Measurements from ENCODE around the gene PRAMEF1. TPM values are rescaled to one million over a fixed set of nuclear protein-coding genes. Genes with fewer than 3 reads are reported as not detected.

PRAMEF1 gene
- total and polyA plus RNA-seq, 2 of the 8 experiments (the other 6 are each of a cell fraction or from before 2014, with no cell fraction given): not detected

DNA sequence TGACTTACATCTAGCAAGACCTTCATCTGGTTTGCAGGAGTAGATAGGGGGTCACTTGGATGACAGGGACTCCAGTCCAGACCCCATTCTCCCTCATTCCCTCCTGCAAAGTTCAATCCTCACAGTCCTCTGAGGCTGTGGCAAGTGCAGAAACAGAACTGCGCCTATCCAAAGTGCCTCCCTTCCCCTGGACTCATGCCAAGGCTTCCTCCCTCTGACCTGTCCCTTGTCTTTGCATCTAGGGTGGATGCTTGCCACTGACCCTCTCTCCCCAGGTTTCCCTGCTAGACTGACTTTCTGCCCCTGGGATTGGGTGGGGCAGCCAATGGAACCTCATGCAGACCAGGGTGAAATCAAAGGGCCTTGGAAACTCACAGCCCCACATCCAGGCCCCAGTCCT, 18.7 kb downstream of the PRAMEF1 start:
- 75% methylated on average over 1 of the region's 1 CpG; no CpG with 5 or more reads in 1 of the 2 experiments for WGBS, 2 experiments (ENCODE audit: extremely low coverage in 1 of 2, insufficient coverage in 1 of 2, insufficient read length in 1 of 2, insufficient replicate concordance in 2 of 2, low coverage in 1 of 2, low lambda C conversion rate in 2 of 2, missing lambda C conversion rate in 1 of 2)
- Histone ChIP-seq H3K79me2 (ENCODE audit: control insufficient read depth in 1 of 2, insufficient read depth in 2 of 2, low read length in 2 of 2) (no peaks in the 10 kb centered on the region), H2BK5ac (ENCODE audit: low read depth, low read length) (no peak overlapping the region), H4K5ac (ENCODE audit: insufficient read length, low read depth, low read length) (no peak overlapping the region), H2BK12ac (ENCODE audit: low read depth, low read length) (no peak overlapping the region), H3K23me2 (ENCODE audit: low read depth, low read length) (no peaks in the 10 kb centered on the region), H2AK5ac (ENCODE audit: low read depth, low read length) (no peak overlapping the region), H3K23ac (ENCODE audit: insufficient read length) (no peak overlapping the region), H3K56ac (replicated peaks; ENCODE audit: insufficient read length, low read depth, low read length) (no peak overlapping the region), H4K91ac (replicated peaks; ENCODE audit: insufficient read length, low read length) (no peak overlapping the region), H3K9me3 (ENCODE audit: insufficient read depth in 2 of 2, low read depth in 1 of 2, low read length in 1 of 2) (peaks cover 32 to 61% of the 10 kb centered on the region in 2 experiments), H3K27ac (ENCODE audit: low read depth, low read length) (no peak overlapping the region), H3K4me1 (replicated peaks in 1 of 4; ENCODE audit: control insufficient read depth in 3 of 4, insufficient read depth in 4 of 4, low read length in 3 of 4) (no peaks in the 10 kb centered on the region), H3K4ac (replicated peaks; ENCODE audit: insufficient read length, low read depth, low read length) (no peak overlapping the region), H4K20me1 (replicated peaks in 1 of 2; ENCODE audit: control insufficient read depth in 1 of 2, insufficient read depth in 2 of 2, low read length in 2 of 2) (no peaks in the 10 kb centered on the region), H3K18ac (ENCODE audit: extremely low read depth, low read length) (no peak overlapping the region), H2BK120ac (replicated peaks; ENCODE audit: low read depth, low read length) (no peak overlapping the region), H3K4me3 (ENCODE audit: extremely low read depth in 1 of 4, insufficient read depth in 2 of 4, low read depth in 3 of 4, low read length in 4 of 4) (no peak overlapping the region), H3K14ac (ENCODE audit: insufficient read length) (no peak overlapping the region), H3K79me1 (ENCODE audit: low read depth, low read length) (no peaks in the 10 kb centered on the region), H3K36me3 (ENCODE audit: control insufficient read depth in 2 of 4, insufficient read depth in 4 of 4, low read length in 3 of 4) (no peaks in the 10 kb centered on the region), H2AFZ (ENCODE audit: low read length) (no peak overlapping the region), H3K9ac (replicated peaks in 1 of 4; ENCODE audit: extremely low read depth in 1 of 4, low read depth in 3 of 4, low read length in 3 of 4) (no peak overlapping the region), H3K27me3 (replicated peaks in 1 of 4; ENCODE audit: control insufficient read depth in 3 of 4, extremely low read depth in 1 of 4, insufficient read depth in 3 of 4, low read length in 3 of 4) (no peaks in the 10 kb centered on the region), H2BK15ac (ENCODE audit: low read length) (no peak overlapping the region), H3K4me2 (ENCODE audit: insufficient read depth in 1 of 2, low read depth in 2 of 2, low read length in 2 of 2) (no peak overlapping the region), H2BK20ac (ENCODE audit: low read length) (no peak overlapping the region), H4K8ac (ENCODE audit: extremely low read depth, insufficient read depth, low read length) (no peak overlapping the region)
- CTCF ChIA-PET (ENCODE audit: partially characterized antibody): no interaction called here
- POLR2A ChIA-PET (ENCODE audit: partially characterized antibody): no interaction called here
- DNase-seq (ENCODE audit: low read depth in 1 of 2, low spot score in 2 of 2) (no peak), FAIRE-seq (no peak)
- TF ChIP-seq RFX5 (IDR thresholded peaks at IDR 0.05; ENCODE audit: borderline replicate concordance, low read depth, low read length): no peak
- no peak for TF ChIP-seq TCF12 (IDR thresholded peaks at IDR 0.05; ENCODE audit: low read depth, low read length)
- TF ChIP-seq SUZ12 (IDR thresholded peaks at IDR 0.05; ENCODE audit: low read length): no peak
- TF ChIP-seq SAP30 (IDR thresholded peaks at IDR 0.05; ENCODE audit: insufficient read depth, insufficient replicate concordance, low read length): no peak
- no peak for TF ChIP-seq POLR2AphosphoS5 (IDR thresholded peaks at IDR 0.05; ENCODE audit: low read depth, low read length)
- no peak for TF ChIP-seq GTF2F1 (IDR thresholded peaks at IDR 0.05; ENCODE audit: borderline replicate concordance, low read depth, low read length)
- TF ChIP-seq, protein P1, sequence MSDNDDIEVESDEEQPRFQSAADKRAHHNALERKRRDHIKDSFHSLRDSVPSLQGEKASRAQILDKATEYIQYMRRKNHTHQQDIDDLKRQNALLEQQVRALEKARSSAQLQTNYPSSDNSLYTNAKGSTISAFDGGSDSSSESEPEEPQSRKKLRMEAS (IDR thresholded peaks at IDR 0.05): no peak
- no peak for TF ChIP-seq ASH2L (IDR thresholded peaks at IDR 0.05; ENCODE audit: low read length)
- no peak for TF ChIP-seq RXRA (IDR thresholded peaks at IDR 0.05; ENCODE audit: insufficient read depth, low read depth, low read length)
- no peak for TF ChIP-seq KDM5A (IDR thresholded peaks at IDR 0.05; ENCODE audit: low read length)
- TF ChIP-seq SIN3A (conservative IDR thresholded peaks at IDR 0.05 in 1 of 2, IDR thresholded peaks at IDR 0.05 in 1 of 2; ENCODE audit: low read depth in 1 of 2, low read length in 2 of 2): no peak
- no peak for TF ChIP-seq MAFK (IDR thresholded peaks at IDR 0.05; ENCODE audit: low read depth, low read length)
- TF ChIP-seq SP2 (IDR thresholded peaks at IDR 0.05; ENCODE audit: low read length): no peak
